IMR-90 (cell line): Measurements from ENCODE around the gene KLHL29. TPM values are rescaled to one million over a fixed set of nuclear protein-coding genes. Genes with fewer than 3 reads are reported as not detected.

Experiments used
- ATAC-seq: fragments of 200-7000 bp; cut with Tn5 transposase; 2 replicates; pipeline ENCODE4 v1.9.1; 2020; ENCODE audit warnings: low read depth, mild to moderate bottlenecking, moderate library complexity
- BruUV-seq: library from RNA; stranded (reverse); fragments of 400-500 nt; replicated peaks from 2 replicates; lab custom pipeline; 2021; lab: Mats Ljungman, UMichigan
- CTCF ChIA-PET: fragments of 300-600 bp; formaldehyde crosslinking; extraction: SDS; loops from one replicate; lab custom pipeline; 2021; ENCODE audit warnings: antibody characterized with exemption; lab: Yijun Ruan, JAX
- POLR2A ChIA-PET: fragments of 300-600 bp; sonication (Branson Sonifier 250); formaldehyde crosslinking; loops from one replicate; lab custom pipeline; 2022; ENCODE audit warnings: antibody characterized with exemption; ENCODE audit not compliant: unreplicated experiment; lab: Charles Lee
- DNase-seq: peaks from one replicate; pipeline ENCODE4 v3.0.0; 2013
- H2AFZ ChIP-seq: replicated peaks from 2 replicates; pipeline ENCODE3; 2013; ENCODE audit warnings: low read length, mild to moderate bottlenecking; ENCODE audit not compliant: poor library complexity
- H2AK5ac ChIP-seq: 2 replicates; pipeline ENCODE4 v1.6.1; 2013; ENCODE audit warnings: low read depth, low read length, inconsistent platforms
- H2AK9ac ChIP-seq: replicated peaks from 2 replicates; pipeline ENCODE3; 2013; ENCODE audit warnings: mild to moderate bottlenecking, low read depth, low read length, moderate library complexity; ENCODE audit not compliant: poor library complexity
- H2BK120ac ChIP-seq: 2 replicates; pipeline ENCODE4 v1.6.1; 2013; ENCODE audit warnings: low read depth, low read length, inconsistent platforms
- H2BK15ac ChIP-seq: 3 replicates; pipeline ENCODE4 v1.6.1; 2013; ENCODE audit warnings: low read depth, low read length, inconsistent platforms
- H2BK20ac ChIP-seq: 2 replicates; pipeline ENCODE4 v1.6.1; 2013; ENCODE audit warnings: low read depth, mild to moderate bottlenecking, inconsistent platforms, low read length, moderate library complexity
- H2BK5ac ChIP-seq: 2 replicates; pipeline ENCODE4 v1.6.1; 2013; ENCODE audit warnings: mild to moderate bottlenecking, low read depth, low read length, inconsistent platforms; ENCODE audit not compliant: poor library complexity, severe bottlenecking
- H3K14ac ChIP-seq: replicated peaks from 2 replicates; pipeline ENCODE4 v1.6.1; 2013; ENCODE audit warnings: low read depth, low read length, inconsistent platforms
- H3K18ac ChIP-seq: 2 replicates; pipeline ENCODE4 v1.6.1; 2013; ENCODE audit warnings: low read depth, low read length, control low read depth
- H3K23ac ChIP-seq: 2 replicates; pipeline ENCODE4 v1.6.1; 2013; ENCODE audit warnings: low read depth, low read length, inconsistent platforms
- H3K27ac ChIP-seq: 2 replicates; pipeline ENCODE4 v1.5.1; 2013; ENCODE audit warnings: mild to moderate bottlenecking, control low read depth, low read length; ENCODE audit not compliant: insufficient read depth
- H3K27me3 ChIP-seq: 2 replicates; pipeline ENCODE4 v1.6.1; 2013; ENCODE audit warnings: low read length; ENCODE audit not compliant: control insufficient read depth, insufficient read depth
- H3K36me3 ChIP-seq: 2 replicates; pipeline ENCODE4 v1.6.1; 2013; ENCODE audit warnings: low read length, mixed read lengths; ENCODE audit not compliant: control insufficient read depth, insufficient read depth
- H3K4ac ChIP-seq: 2 replicates; pipeline ENCODE4 v1.6.1; 2013; ENCODE audit warnings: low read depth, low read length, inconsistent platforms
- H3K4me1 ChIP-seq: 2 replicates; pipeline ENCODE4 v1.6.1; 2013; ENCODE audit warnings: low read length, mixed read lengths; ENCODE audit not compliant: control insufficient read depth, insufficient read depth
- H3K4me2 ChIP-seq: 2 replicates; pipeline ENCODE4 v1.6.1; 2013; ENCODE audit warnings: low read depth, mild to moderate bottlenecking, control low read depth, low read length, moderate library complexity
- H3K4me3 ChIP-seq: 2 replicates; pipeline ENCODE4 v1.5.1; 2013; ENCODE audit warnings: low read depth, mild to moderate bottlenecking, control low read depth, low read length, moderate library complexity; ENCODE audit not compliant: insufficient read depth
- H3K56ac ChIP-seq: 2 replicates; pipeline ENCODE4 v1.6.1; 2013; ENCODE audit warnings: low read length, inconsistent platforms; ENCODE audit not compliant: insufficient read depth; ENCODE audit errors: extremely low read depth
- H3K79me1 ChIP-seq, 2 experiments: 2 replicates each; pipeline ENCODE4 v1.6.1; 2013; ENCODE audit warnings: low read length in 2 of 2, inconsistent platforms in 1 of 2, low read depth in 1 of 2
- H3K9ac ChIP-seq: 2 replicates; pipeline ENCODE4 v1.6.1; 2013; ENCODE audit warnings: low read depth, low read length, control low read depth
- H3K9me1 ChIP-seq: 2 replicates; pipeline ENCODE4 v1.6.1; 2013; ENCODE audit warnings: low read length, inconsistent platforms; ENCODE audit not compliant: insufficient read depth
- H3K9me3 ChIP-seq: 2 replicates; pipeline ENCODE4 v1.6.1; 2013; ENCODE audit warnings: low read length; ENCODE audit not compliant: control insufficient read depth, insufficient read depth
- H4K20me1 ChIP-seq: 2 replicates; pipeline ENCODE4 v1.6.1; 2013; ENCODE audit warnings: low read length, inconsistent platforms; ENCODE audit not compliant: insufficient read depth
- H4K5ac ChIP-seq: 2 replicates; pipeline ENCODE4 v1.6.1; 2013; ENCODE audit warnings: mild to moderate bottlenecking, low read depth, low read length, control low read depth
- H4K8ac ChIP-seq, 2 experiments: 2 replicates each; pipeline ENCODE4 v1.6.1; 2013; ENCODE audit warnings: low read depth in 2 of 2, low read length in 2 of 2, control low read depth in 1 of 2, inconsistent platforms in 1 of 2
- H4K91ac ChIP-seq: 2 replicates; pipeline ENCODE4 v1.6.1; 2013; ENCODE audit warnings: low read depth, low read length, inconsistent platforms; ENCODE audit not compliant: insufficient read depth
- BHLHE40 ChIP-seq: fragments of 150-350 bp; IDR thresholded peaks from 2 replicates; pipeline ENCODE4 v1.6.1; 2016; ENCODE audit warnings: mild to moderate bottlenecking, low read depth, low read length
- CEBPB ChIP-seq: IDR thresholded peaks from 2 replicates; pipeline ENCODE4 v1.6.1; 2012; ENCODE audit warnings: low read depth, low read length, improper control_type of control experiment
- CHD1 ChIP-seq: IDR thresholded peaks from 2 replicates; pipeline ENCODE4 v1.6.1; 2012; ENCODE audit warnings: low read depth, low read length, improper control_type of control experiment
- FOS ChIP-seq: fragments of 150-350 bp; IDR thresholded peaks from 2 replicates; pipeline ENCODE4 v1.6.1; 2016; ENCODE audit warnings: low read depth, low read length
- MAFK ChIP-seq: IDR thresholded peaks from 2 replicates; pipeline ENCODE4 v1.6.1; 2012; ENCODE audit warnings: low read depth, low read length, improper control_type of control experiment
- MAZ ChIP-seq: IDR thresholded peaks from 2 replicates; pipeline ENCODE4 v1.6.1; 2012; ENCODE audit warnings: low read depth, mild to moderate bottlenecking, low read length, improper control_type of control experiment, moderate library complexity, borderline replicate concordance
- MXI1 ChIP-seq: IDR thresholded peaks from 2 replicates; pipeline ENCODE4 v1.6.1; 2012; ENCODE audit warnings: low read depth, mild to moderate bottlenecking, low read length, moderate library complexity, borderline replicate concordance
- NFE2L2 ChIP-seq: fragments of 150-350 bp; IDR thresholded peaks from 2 replicates; pipeline ENCODE4 v1.6.1; 2016; ENCODE audit warnings: low read depth, mild to moderate bottlenecking, low read length
- POLR2A ChIP-seq: IDR thresholded peaks from 2 replicates; pipeline ENCODE4 v1.6.1; 2012; ENCODE audit warnings: mild to moderate bottlenecking, low read depth, low read length
- RAD21 ChIP-seq: IDR thresholded peaks from 2 replicates; pipeline ENCODE4 v1.6.1; 2012; ENCODE audit warnings: low read length, improper control_type of control experiment
- RCOR1 ChIP-seq: IDR thresholded peaks from 2 replicates; pipeline ENCODE4 v1.6.1; 2012; ENCODE audit warnings: mild to moderate bottlenecking, low read length, improper control_type of control experiment; ENCODE audit not compliant: insufficient replicate concordance
- RFX5 ChIP-seq: IDR thresholded peaks from 2 replicates; pipeline ENCODE4 v1.8.0; 2012; ENCODE audit warnings: low read depth, mild to moderate bottlenecking, low read length, moderate library complexity
- SMC3 ChIP-seq: fragments of 150-350 bp; IDR thresholded peaks from 2 replicates; pipeline ENCODE4 v1.6.1; 2016; ENCODE audit warnings: low read depth, mild to moderate bottlenecking, antibody characterized with exemption, low read length, moderate library complexity
- WGBS, 2 experiments: methylation state at CpG; one replicate each; pipeline versions ENCODE4 v1.1.5 to v1.1.7; 2013; ENCODE audit warnings: missing lambda C conversion rate in 2 of 2; ENCODE audit not compliant: insufficient read length in 1 of 2; ENCODE audit errors: extremely low coverage in 2 of 2; 5-methylcytosine and 5-hydroxymethylcytosine counted together
- dilution Hi-C: fragments of 300-500 bp; cut with HindIII; formaldehyde crosslinking; loops from one replicate; pipeline ENCODE4 v1.14.3; 2018; ENCODE audit warnings: low sequenced_read_pairs; ENCODE audit not compliant: unreplicated experiment
- in situ Hi-C: fragments of 300-500 bp; cut with MboI; formaldehyde crosslinking; loops from 3 replicates; pipeline ENCODE4 v1.14.3; 2019; ENCODE audit warnings: low sequenced_read_pairs, inconsistent platforms, mixed read lengths
- intact Hi-C: fragments of 100-400 bp; cut with micrococcal nuclease; formaldehyde crosslinking; loops from 2 replicates; pipeline ENCODE4 v1.10.0; 2022
- polyA plus RNA-seq, 3 experiments: library from polyadenylated mRNA; depleted of rRNA; stranded (reverse); fragments of >200 nt; gene quantifications; 2 replicates each; pipeline ENCODE4 v1.2.3, GENCODE V29; 2012; ENCODE audit warnings: low replicate concordance in 1 of 3
- total RNA-seq: library from RNA; depleted of rRNA; stranded (reverse); fragments of >200 nt; gene quantifications from 2 replicates; pipeline ENCODE4 v1.2.3, GENCODE V29; 2012
- TF ChIP-seq, protein P1 (sequence below): fragments of 150-350 bp; IDR thresholded peaks from 2 replicates; pipeline ENCODE4 v1.6.1; 2016; ENCODE audit warnings: low read depth, mild to moderate bottlenecking, low read length, moderate library complexity, borderline replicate concordance
- TF ChIP-seq, protein P2 (sequence below): conservative IDR thresholded peaks from 2 replicates; pipeline ENCODE4 v1.5.1; 2012; ENCODE audit warnings: mild to moderate bottlenecking, low read depth, low read length, improper control_type of control experiment
- TF ChIP-seq, protein P3 (sequence below): fragments of 150-350 bp; IDR thresholded peaks from 2 replicates; pipeline ENCODE4 v1.6.1; 2017; ENCODE audit warnings: mild to moderate bottlenecking, antibody characterized with exemption, low read length, low read depth

The KLHL29 gene
- total and polyA plus RNA-seq, 2 of the 4 experiments (the other 2 are of a cell fraction) = 2.0 to 8.0 TPM

DNA sequence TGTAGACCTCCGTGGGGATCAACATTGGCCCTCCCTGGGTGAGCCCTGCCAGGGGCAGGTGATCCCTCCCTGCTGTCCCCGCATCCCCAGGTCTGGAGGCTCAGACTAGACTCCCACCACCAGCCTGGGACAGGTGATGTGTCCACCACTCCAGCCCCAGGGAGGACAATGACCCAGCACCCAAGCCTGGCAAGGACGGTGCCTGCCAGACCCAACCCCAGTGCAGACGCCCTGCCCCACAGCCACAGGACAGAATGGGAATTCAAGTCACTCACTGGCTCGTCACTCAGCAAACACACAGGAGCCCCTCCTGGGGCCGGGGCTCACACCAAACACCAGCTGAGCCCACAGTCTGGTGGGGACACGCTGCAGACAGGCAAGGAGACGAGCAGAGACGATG lies 302.2 kb downstream of the KLHL29 start:
- H3K23ac ChIP-seq = no peak overlapping the region
- no peaks in the 10 kb centered on the region for H3K9me1 ChIP-seq
- no peak overlapping the region for H3K18ac ChIP-seq
- H3K9ac ChIP-seq = no peak overlapping the region
- H3K4ac ChIP-seq = no peak overlapping the region
- in situ Hi-C loops (no loop called here), dilution Hi-C loops (no loop called here), intact Hi-C loops (no loop called here)
- DNase-seq (no peak), ATAC-seq (no peak)
- no peak overlapping the region for H2AFZ ChIP-seq
- peaks cover 4% of the 10 kb centered on the region for H4K20me1 ChIP-seq
- CTCF ChIA-PET = no interaction called here
- H3K56ac ChIP-seq = no peak overlapping the region
- no peak overlapping the region for H4K91ac ChIP-seq
- POLR2A ChIA-PET = no interaction called here
- H2AK9ac ChIP-seq = no peak overlapping the region
- H3K4me1 ChIP-seq = no peaks in the 10 kb centered on the region
- no peaks in the 10 kb centered on the region for H3K27me3 ChIP-seq
- H2BK120ac ChIP-seq = no peak overlapping the region
- H3K79me1 ChIP-seq = no peaks in the 10 kb centered on the region
- no peaks in the 10 kb centered on the region for H3K9me3 ChIP-seq
- no peak overlapping the region for H2BK5ac ChIP-seq
- no peak overlapping the region for H3K4me3 ChIP-seq
- H3K14ac ChIP-seq = no peak overlapping the region
- no peak for TF ChIP-seq RAD21
- no peak for TF ChIP-seq SMC3
- TF ChIP-seq, protein P1, sequence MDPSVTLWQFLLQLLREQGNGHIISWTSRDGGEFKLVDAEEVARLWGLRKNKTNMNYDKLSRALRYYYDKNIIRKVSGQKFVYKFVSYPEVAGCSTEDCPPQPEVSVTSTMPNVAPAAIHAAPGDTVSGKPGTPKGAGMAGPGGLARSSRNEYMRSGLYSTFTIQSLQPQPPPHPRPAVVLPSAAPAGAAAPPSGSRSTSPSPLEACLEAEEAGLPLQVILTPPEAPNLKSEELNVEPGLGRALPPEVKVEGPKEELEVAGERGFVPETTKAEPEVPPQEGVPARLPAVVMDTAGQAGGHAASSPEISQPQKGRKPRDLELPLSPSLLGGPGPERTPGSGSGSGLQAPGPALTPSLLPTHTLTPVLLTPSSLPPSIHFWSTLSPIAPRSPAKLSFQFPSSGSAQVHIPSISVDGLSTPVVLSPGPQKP = no peak
- no peak for TF ChIP-seq NFE2L2
- TF ChIP-seq MXI1 = no peak
- no peak for TF ChIP-seq CEBPB
- no peak for TF ChIP-seq RCOR1
- no peak for TF ChIP-seq POLR2A
- no peak for TF ChIP-seq MAFK
- TF ChIP-seq, protein P2, sequence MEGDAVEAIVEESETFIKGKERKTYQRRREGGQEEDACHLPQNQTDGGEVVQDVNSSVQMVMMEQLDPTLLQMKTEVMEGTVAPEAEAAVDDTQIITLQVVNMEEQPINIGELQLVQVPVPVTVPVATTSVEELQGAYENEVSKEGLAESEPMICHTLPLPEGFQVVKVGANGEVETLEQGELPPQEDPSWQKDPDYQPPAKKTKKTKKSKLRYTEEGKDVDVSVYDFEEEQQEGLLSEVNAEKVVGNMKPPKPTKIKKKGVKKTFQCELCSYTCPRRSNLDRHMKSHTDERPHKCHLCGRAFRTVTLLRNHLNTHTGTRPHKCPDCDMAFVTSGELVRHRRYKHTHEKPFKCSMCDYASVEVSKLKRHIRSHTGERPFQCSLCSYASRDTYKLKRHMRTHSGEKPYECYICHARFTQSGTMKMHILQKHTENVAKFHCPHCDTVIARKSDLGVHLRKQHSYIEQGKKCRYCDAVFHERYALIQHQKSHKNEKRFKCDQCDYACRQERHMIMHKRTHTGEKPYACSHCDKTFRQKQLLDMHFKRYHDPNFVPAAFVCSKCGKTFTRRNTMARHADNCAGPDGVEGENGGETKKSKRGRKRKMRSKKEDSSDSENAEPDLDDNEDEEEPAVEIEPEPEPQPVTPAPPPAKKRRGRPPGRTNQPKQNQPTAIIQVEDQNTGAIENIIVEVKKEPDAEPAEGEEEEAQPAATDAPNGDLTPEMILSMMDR = no peak
- no peak for TF ChIP-seq MAZ
- no peak for TF ChIP-seq RFX5
- TF ChIP-seq, protein P3, sequence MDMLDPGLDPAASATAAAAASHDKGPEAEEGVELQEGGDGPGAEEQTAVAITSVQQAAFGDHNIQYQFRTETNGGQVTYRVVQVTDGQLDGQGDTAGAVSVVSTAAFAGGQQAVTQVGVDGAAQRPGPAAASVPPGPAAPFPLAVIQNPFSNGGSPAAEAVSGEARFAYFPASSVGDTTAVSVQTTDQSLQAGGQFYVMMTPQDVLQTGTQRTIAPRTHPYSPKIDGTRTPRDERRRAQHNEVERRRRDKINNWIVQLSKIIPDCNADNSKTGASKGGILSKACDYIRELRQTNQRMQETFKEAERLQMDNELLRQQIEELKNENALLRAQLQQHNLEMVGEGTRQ = no peak
- no peak for TF ChIP-seq CHD1
- TF ChIP-seq FOS = no peak
- TF ChIP-seq BHLHE40 = no peak
- H2BK20ac ChIP-seq = no peak overlapping the region
- no peak overlapping the region for H2AK5ac ChIP-seq
- H3K4me2 ChIP-seq = no peak overlapping the region
- no peak overlapping the region for H4K5ac ChIP-seq
- H3K27ac ChIP-seq = no peak overlapping the region
- no peak overlapping the region for H4K8ac ChIP-seq
- WGBS, 2 experiments = 95% methylated on average over 5 of the region's 9 CpGs; no CpG with 5 or more reads in 1 of the 2 experiments
- H2BK15ac ChIP-seq = no peak overlapping the region
- peaks cover 28% of the 10 kb centered on the region for H3K36me3 ChIP-seq
- BruUV-seq = no TSS peak
